ENCODE measurements around the gene ATP2B3.

- TF ChIP-seq CTCF (IDR thresholded peaks at IDR 0.05; ENCODE audit: insufficient read depth, low read length, poor library complexity, severe bottlenecking) (no peak), EZH2phosphoT487 (conservative IDR thresholded peaks at IDR 0.05; ENCODE audit: low read length) (no peak)
Observed at GRCh38 chrX:153491918-153492317, 25.5 kb upstream of the ATP2B3 start.

Data from SU-DHL-6 (cell line).